HG03432 (cell line): ENCODE results near the gene CFB.
"Not testable (repeated sequence)": the region's sequence is repeated elsewhere in the genome, so short reads cannot be mapped to it uniquely, and the experiment has no call there.

Source experiments
- ATAC-seq: cut with Tn5 transposase; IDR thresholded peaks from one replicate; pipeline ENCODE4 v1.9.1; 2021; ENCODE audit warnings: mild to moderate bottlenecking, moderate library complexity; ENCODE audit not compliant: unreplicated experiment

Gene CFB

DNA sequence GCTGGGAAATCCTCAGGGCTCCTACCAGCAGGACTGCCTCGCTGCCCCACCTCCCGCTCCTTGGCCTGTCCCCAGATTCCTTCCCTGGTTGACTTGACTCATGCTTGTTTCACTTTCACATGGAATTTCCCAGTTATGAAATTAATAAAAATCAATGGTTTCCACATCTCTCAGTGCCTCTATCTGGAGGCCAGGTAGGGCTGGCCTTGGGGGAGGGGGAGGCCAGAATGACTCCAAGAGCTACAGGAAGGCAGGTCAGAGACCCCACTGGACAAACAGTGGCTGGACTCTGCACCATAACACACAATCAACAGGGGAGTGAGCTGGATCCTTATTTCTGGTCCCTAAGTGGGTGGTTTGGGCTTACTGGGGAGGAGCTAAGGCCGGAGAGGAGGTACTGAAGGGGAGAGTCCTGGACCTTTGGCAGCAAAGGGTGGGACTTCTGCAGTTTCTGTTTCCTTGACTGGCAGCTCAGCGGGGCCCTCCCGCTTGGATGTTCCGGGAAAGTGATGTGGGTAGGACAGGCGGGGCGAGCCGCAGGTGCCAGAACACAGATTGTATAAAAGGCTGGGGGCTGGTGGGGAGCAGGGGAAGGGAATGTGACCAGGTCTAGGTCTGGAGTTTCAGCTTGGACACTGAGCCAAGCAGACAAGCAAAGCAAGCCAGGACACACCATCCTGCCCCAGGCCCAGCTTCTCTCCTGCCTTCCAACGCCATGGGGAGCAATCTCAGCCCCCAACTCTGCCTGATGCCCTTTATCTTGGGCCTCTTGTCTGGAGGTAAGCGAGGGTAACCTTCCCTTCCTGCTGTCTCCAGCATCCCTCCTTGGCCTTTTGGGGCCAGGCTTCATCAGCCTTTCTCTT is at the start of gene CFB:
TSS of gene CFB (plus strand) at position 589 of the 863 bp plus-strand sequence. CDS start at position 716, 127 bp downstream.
- ATAC-seq = no peak

DNA sequence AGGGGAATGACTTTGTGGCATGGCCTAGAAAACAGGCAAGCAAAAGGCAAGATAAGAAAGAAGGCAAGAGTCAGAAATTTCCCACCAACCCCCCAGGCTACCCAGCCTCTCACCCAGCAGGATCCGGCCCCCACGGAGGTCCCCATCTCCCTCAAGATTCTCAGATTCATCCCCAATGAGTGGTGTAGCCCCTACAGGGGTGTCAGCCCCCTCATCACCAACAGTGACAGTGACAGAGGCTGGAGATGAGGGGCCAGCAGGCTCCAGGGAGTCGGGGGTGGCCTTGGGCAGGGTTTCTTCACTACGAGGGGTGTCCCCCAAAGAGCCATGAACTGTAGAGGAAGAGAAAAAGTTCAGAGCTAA is 49.4 kb upstream of the CFB start:
- ATAC-seq = no peak

DNA sequence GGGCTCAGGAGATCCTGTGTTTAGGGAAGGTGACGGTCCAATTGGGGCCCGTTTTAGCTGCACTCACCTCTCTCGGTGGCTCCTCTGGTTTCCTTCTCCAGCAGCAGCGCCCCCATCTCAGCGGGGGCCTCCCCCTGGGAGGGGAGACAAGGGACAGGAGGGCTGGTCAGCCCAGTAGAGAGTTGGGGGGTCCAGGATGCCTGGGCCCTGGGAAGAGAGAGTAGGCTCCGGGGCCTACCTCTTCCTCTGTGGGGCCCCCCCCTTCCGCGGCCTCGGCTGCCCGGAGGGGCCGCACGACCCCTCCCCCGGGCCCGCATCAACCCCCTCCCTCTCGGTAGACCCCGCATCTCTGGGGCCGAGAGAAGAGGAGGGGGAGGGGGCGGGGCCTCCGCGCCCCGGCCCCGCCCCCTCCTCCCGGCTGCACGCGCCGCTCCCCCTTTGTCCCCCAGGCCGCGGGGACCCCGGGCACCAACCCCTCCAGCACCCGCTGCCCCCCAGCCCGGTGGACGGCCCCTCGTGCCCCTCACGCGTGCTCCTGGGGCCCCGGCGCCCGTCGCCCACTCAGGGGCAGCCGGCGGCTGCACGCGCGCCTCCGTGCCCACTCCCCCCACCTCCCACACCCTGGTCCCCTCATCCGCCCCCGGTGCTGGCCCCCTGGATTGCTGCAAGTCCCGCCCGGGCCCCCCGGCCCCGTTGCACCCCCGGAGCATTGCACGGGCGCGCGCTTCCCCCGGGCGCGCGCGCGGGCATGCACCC is 48.9 kb upstream of the CFB start:
- ATAC-seq = peak; percentile 7

DNA sequence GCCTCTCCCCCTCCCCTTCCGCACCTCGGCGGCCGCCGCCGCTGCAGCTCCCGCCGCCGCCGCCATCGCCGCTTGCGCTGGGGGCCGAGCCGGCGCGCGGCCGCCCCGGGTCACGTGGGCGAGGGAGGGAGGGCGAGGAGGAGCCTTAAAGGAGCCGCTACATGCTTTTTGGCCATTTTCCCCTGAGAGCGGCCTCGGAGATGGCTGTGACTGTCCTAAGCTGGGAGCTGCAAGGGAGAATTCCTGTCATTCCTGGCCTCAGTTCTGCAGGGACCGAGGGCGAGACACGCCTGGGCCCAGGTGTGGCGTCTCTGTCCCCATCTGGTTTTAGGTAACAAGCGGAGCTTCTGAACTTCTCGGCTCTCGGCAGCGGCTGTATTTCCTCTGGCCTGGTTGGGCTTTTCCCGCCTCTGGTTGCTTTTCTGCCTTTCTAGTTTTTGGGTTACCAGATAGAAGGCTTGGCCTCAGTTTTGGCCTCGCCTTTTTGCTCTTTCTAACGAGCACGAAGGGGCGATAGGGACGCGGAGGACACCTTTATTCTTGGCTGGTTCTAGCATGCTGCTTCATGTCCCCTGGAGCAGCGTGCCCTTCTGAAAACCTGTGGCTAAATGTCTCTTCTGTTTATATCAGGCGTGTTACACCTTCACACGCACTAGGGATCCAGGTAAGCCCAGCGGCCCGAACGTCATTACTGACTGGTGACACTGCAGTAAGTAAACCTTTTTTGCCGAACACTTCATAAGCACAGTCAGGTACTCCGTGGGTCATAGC is 48.1 kb upstream of the CFB start, which contains the start of gene EHMT2:
TSS of gene EHMT2 (minus strand) at position 87 of the 771 bp plus-strand sequence. CDS start at position 66, 21 bp downstream.
- peak; percentile 53 for ATAC-seq

DNA sequence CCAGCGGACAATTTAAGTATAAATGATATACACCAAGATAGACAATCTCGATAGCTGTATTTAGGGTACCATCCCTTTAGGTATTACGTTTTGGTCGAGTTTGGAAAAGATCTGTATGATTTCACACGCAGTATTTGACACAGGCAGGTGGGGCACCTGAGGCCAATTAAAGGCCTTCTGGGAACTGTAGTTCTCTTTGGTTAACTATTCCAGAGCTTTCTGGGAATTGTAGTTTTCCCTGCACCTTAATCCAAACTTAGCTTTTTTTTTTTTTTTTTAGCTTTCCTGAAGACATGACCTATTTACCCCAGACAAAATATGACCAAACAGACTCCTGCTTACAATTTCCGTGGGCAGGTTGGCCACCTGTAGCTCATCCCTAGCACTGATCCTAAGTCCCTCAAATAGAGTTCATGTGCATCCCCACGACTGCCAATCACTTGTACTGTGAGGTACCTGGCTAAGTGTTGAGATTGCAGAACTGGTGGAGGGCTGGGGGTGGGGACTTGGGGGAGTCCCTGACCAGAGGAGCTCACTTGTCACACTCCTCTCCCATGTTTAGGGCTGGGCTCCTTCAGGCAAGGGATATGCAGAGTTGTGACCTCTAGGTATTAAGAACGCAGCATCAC is 47.4 kb upstream of the CFB start:
- no peak for ATAC-seq

DNA sequence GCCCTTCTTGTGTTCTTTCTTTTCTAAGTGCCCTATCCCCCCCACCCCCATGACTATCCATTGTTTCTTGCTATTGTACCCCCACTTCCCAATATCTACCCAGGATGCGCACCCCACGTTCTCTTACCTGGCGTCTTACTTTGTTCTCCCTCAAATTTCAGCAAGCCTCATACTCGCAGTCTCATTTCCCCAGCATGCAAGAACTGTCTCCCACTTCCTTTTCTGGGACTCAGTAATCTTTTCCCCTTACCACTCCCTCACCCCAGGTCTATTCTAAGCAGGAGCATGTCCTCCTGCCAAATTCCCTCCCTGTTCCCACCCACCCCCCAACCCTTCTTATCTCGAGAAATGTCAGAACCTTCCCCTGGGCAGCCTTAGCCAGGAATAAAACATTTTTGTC is 46.7 kb upstream of the CFB start:
- ATAC-seq = no peak

DNA sequence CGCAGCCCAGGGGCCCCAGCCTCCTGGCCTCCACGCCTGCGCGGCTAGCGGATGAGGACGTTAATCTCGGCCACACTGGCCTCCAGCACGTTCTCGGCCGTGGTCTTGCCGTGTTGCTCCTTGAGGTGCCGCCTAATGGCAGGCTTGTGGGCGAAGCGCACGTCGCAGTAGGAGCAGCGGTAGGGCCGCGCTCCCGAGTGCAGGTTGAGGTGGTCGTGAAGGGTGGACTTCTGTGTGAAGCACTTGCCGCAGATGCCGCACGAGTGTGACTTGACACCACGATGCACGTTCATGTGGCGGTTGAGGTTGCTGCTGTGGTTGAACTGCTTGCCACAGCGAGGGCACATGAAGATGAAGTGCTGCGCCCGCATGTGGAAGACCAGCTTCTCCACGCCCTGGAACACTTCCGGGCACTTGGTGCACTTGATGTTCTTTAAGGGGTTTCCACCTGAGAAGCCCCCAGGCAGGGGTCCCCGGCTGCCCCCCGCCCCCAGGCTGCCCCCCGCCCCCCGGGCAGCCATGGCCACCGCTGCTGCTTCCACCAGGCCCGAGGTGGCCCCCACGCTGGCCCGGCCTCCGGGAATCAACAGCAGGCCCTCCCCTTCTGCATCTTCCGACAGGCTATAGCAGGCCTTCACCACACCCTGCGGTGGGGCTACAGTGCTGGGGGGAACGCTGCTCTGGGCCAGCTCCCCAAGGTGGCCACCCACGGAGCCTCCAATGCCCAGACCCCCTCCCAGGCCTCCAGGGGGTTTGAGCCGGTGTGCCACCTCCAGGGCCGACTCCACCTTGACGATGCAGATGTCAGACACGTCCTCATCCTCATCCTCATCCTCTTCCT is 45.8 kb upstream of the CFB start:
- ATAC-seq = no peak

DNA sequence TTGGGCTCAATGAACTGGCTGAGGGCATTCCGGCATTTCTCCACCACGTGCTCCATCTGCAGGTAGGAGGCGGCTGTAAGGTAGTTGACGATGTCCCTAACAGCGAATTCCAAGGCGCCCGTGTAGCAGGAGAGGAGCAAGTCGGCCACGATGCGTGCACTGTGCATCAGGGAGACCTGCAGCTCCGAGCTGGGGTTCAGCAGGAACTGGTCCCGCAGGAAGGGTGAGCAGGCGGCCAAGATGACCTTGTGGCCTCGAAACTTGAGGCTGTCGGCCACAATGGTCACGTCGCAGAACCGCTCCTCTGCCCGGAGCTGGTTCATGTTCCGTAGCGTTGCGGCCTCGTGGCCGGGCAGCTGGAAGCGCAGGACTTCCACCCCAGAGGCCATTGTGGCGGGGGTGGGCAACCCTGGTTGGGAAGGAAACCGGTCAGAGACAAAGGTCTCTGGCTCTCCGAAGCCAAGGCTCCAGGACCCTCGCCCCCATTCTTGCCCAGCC is 44.9 kb upstream of the CFB start:
- ATAC-seq = no peak

DNA sequence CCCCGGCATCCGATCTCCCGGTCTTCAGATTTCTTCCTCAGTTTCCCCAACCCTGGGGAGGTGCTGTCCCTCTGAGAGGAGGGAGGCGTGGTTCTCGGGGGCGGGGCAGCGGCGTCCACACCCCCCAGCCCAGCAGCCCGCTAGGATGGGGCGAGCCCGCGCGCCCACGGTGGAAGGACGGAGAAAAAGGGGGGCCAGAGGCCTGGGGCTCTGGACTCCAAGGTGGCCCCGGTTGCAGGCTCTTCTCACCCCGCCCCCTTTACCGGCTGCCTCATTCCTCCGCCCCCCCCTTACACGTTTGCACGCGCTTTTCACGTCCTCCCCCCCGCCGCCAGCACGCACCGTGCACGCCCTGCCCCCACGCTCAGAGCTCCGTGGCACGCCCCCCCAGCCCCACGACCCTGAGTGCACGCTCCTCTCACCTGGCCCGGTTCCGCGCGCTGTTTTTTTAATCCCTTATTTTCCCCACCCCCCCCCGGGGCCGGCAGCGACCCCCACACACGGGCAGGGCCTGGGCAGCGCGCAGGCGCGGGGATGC is 44.4 kb upstream of the CFB start:
- no peak for ATAC-seq

DNA sequence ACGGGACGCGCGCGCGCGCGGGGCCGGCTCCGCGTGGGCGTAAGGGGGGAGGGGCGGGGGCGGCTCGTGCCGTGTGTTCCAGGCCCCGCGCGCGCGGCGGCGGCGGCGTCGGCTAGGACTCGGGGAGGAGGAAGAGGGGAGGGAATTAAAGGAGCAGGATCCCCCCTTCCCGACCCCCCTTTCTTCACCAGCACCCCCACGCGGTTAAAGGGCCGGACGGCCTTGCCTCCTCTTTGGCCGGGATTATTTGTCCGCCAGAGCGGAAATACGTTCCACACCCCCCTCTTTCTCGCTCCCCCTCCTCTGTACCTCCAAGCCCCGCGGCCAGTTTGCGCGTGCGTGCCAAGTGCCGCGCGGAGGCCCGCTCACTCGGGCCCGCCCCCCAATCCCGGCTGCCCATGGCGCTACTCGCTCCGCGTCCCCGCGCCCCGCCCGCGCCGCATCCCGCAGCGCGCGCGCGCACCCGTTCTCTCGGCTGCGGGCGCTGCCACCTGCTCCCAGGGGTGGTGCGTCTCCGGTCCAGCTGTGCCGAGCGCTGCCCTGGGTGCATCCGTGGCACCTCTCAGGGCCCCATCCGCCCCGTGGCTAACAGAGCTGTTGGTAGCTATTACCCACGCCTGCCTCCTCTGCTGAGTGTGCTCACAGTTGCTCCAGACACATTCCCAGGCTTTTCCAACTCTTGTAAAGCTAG is 43.8 kb upstream of the CFB start, which contains the start of gene ZBTB12:
TSS of gene ZBTB12 (minus strand) at position 134 of the 691 bp plus-strand sequence. CDS start 781 bp downstream, outside the sequence.
- peak; percentile 56 for ATAC-seq

DNA sequence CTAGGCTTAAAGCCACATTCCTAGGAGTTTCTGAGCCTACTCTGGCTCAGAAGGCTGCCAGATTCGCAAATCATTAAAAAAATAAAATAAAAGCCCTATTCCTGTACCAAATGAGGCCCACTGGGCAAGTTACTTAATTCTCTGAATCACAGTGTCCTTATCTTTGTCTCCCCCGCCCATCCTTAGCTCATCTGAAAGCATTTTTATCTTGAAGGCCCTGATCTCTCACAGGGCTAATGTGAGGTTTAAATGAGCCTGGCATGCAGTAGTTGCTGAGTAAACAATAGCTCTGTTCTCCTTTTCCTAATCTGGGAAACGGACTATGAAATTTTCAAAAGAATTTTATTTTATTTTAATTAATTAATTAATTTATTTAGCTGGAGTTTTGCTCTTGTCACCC is 41.9 kb upstream of the CFB start:
- ATAC-seq = no peak

DNA sequence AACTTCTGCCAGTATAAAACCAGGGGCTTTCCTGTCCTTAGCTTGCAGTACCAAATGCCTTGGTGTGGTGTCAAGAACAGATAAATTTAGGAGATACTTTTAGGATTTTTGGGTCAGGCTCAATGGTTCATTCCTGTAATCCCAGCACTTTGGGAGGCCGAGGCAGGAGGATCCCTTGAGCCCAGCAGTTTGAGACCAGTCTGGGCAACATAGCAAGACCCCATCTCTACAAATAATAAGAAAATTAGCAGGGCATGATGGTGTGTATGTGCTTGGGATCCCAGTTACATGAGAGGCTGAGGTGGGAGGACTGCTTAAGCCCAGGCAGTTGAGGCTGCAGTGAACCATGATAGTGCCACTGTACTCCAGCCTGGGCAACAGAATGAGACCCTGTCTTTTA is 40.9 kb upstream of the CFB start:
- no peak for ATAC-seq

DNA sequence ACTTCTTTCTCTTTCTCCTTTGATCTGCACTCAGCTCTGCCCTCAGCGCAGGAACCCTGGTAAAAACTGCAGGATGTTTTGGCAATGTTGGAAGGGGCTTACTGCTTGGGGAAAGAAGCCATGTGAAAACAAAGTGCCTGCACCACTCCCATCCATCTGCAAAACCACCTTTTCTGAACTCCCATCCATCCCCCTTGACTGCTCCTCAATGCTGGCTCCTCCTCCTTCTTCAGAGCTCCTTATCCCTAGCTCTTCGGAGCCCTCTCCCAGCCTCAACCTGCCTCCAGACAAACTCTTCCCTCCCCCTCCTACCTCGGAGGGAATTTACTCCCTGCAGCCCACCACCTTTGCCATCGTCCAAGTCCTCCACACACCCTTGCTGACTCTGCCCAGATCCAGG is 39.8 kb upstream of the CFB start:
- ATAC-seq = no peak

DNA sequence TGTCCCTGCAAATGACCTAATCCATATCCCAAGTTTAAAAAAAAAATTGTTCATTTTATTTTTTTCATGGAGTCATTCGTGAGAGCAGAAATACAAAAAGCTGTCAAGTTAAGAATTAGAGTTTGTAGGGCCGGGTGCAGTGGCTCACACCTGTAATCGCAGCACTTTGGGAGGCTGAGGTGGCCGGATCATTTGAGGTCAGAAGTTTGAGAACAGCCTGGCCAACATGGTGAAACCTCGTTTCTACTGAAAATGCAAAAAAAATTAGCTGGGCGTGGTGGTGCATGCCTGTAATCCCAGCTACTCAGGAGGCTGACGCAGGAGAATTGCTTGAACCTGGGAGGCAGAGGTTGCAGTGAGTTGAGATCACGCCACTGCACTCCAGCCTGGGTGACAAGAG is 39.2 kb upstream of the CFB start:
- not testable (repeated sequence) for ATAC-seq

DNA sequence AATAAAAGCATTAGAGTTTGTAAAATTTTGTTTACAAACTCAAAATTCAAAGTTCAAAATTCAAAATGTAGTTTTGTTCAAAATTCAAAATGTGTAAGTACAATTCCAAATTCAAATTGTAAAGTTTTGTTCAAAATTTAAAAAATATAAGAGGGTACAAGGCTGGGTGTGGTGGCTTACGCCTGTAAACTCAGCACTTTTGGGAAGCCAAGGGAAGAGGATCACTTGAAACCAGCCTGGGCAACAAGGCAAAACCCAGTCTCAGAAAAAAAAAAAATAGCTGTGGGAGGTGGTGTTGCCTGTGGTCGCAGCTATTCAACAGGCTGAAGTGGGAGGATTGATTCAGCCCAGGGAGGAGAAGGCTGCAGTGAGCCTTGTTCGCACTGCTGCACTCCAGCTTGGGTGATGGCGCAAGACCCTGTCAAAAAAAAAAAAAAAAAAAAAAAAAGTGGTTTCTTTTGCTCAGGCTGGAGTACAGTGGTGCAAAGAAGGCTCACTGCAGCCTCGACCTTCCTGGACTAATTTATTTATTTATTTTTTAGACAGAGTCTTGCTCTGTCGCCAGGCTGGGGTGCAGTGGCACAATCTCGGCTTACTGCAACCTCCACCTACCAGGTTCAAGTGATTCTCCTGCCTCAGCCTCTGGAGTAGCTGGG is 38.6 kb upstream of the CFB start:
- ATAC-seq = no peak

DNA sequence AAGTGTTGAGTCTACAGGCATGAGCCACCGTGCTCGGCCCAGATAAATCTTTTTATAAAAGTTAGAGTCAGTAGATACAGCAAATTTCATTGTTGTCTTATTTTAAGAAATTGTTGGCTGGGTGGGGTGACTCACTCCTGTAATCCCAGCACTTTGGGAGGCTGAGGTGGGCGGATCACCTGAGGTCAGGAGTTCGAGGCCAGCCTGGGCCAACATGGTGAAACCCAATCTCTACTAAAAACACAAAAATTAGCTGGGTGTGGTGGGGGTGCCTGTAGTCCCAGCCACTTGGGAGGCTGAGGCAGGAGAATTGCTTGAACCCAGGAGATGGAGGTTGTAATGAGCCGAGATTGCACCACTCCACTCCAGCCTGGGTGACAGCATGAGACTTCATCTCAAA is 37.6 kb upstream of the CFB start:
- ATAC-seq = not testable (repeated sequence)

DNA sequence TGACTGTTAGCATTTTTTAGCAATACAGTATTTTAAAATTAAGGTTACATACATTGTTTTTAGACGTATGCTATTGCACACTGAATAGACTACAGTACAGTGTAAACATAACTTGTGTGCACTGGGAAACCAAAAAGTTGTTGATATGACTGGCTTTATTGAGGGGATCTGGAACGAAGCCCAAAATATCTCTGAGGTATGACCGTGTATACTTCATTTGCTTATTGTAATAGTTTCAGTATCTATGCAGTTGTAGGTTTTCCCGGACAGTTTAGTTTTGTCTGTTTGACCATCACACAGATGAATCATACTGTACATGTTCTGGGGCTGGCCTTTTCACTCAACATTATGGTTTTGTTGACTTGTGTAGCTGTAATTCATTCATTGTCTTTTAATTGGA is 37.1 kb upstream of the CFB start:
- peak; percentile 78 for ATAC-seq

DNA sequence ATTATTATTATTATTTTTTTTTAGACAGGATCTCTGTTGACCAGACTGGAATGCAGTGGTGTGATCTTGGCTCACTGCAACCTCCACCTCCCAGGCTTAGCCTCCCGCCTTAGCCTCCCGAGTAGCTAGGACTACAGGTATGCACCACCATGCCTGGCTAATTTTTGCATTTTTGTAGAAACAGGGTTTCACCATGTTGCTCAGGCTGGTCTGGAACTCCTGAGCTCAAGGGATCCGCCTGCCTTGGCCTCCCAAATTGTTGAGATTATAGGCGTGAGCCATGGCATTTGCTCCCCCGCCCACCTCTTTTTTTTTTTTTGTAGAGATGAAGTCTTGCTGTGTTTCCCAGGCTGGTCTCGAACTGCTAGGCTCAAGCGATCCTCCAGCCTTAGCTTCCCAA is 36.6 kb upstream of the CFB start:
- ATAC-seq = not testable (repeated sequence)
